Measurements from ENCODE around the gene HOXD8. TPM values are rescaled to one million over a fixed set of nuclear protein-coding genes. Genes with fewer than 3 reads are reported as not detected.

HOXD8 gene
- total RNA-seq, 1 donor from 2014 or later: not detected

GRCh38 chr2:176177580-176178037 lies 48.1 kb downstream of the HOXD8 start:
- H3K27me3 Mint-ChIP-seq: peaks cover 96% of the 10 kb centered on the region

GRCh38 chr2:176178038-176178756 lies 48.7 kb downstream of the HOXD8 start:
- peaks cover 96% of the 10 kb centered on the region for H3K27me3 Mint-ChIP-seq
- no peaks in the 10 kb centered on the region for H3K9me3 Mint-ChIP-seq (ENCODE audit: low read depth)
- H3K4me1 Mint-ChIP-seq (ENCODE audit: low read depth): peaks cover 8% of the 10 kb centered on the region
- no peaks in the 10 kb centered on the region for H3K36me3 Mint-ChIP-seq (ENCODE audit: insufficient read depth)
- no peak for TF ChIP-seq CTCF (IDR thresholded peaks at IDR 0.05; ENCODE audit: unreplicated experiment)
- no peak for DNase-seq (ENCODE audit: low spot score, unreplicated experiment)
- H3K4me3 Mint-ChIP-seq (ENCODE audit: low read depth): peak overlapping the region; percentile 73
- no peak overlapping the region for H3K27ac Mint-ChIP-seq

More at GRCh38 chr2:176177580-176178037, 48.1 kb downstream of the HOXD8 start:
- no peak overlapping the region for H3K27ac Mint-ChIP-seq
- H3K9me3 Mint-ChIP-seq (ENCODE audit: low read depth): no peaks in the 10 kb centered on the region
- H3K4me3 Mint-ChIP-seq (ENCODE audit: low read depth): peak overlapping the region; percentile 73
- TF ChIP-seq CTCF (IDR thresholded peaks at IDR 0.05; ENCODE audit: unreplicated experiment): no peak
- peaks cover 9% of the 10 kb centered on the region for H3K4me1 Mint-ChIP-seq (ENCODE audit: low read depth)
- H3K36me3 Mint-ChIP-seq (ENCODE audit: insufficient read depth): no peaks in the 10 kb centered on the region
- DNase-seq (ENCODE audit: low spot score, unreplicated experiment): no peak

DNA sequence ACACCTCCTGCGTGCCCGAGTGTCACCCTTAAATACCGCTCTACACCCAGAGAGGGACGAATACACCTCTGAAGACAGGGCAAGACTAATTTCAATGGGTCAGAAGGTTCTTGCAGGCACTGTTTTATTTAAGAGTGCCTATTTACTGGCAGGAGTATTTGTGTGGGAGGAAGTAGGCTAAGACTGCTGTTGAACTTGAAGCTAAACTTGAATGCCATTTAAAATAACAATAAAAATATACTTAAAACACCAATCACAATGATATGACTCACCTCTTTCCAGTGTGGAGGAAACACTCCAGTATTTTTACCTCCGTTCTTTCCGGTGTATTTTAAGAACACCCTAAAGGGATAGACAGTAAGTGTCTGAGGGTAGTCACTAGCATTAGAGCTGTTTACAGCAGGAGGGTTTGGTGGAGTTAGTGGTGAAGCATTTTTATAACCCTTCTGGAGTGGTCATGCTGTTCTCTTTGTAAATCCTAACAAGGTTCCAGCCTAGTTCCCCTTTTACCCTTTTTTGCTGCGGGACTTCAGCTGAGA lies 49.3 kb downstream of the HOXD8 start:
- no peak for TF ChIP-seq CTCF (IDR thresholded peaks at IDR 0.05; ENCODE audit: unreplicated experiment)
- no peak overlapping the region for H3K27ac Mint-ChIP-seq
- no peaks in the 10 kb centered on the region for H3K36me3 Mint-ChIP-seq (ENCODE audit: insufficient read depth)
- H3K4me1 Mint-ChIP-seq (ENCODE audit: low read depth): peaks cover 8% of the 10 kb centered on the region
- no peak for DNase-seq (ENCODE audit: low spot score, unreplicated experiment)
- peaks cover 96% of the 10 kb centered on the region for H3K27me3 Mint-ChIP-seq
- peak overlapping the region; percentile 7 for H3K4me3 Mint-ChIP-seq (ENCODE audit: low read depth)
- no peaks in the 10 kb centered on the region for H3K9me3 Mint-ChIP-seq (ENCODE audit: low read depth)

DNA sequence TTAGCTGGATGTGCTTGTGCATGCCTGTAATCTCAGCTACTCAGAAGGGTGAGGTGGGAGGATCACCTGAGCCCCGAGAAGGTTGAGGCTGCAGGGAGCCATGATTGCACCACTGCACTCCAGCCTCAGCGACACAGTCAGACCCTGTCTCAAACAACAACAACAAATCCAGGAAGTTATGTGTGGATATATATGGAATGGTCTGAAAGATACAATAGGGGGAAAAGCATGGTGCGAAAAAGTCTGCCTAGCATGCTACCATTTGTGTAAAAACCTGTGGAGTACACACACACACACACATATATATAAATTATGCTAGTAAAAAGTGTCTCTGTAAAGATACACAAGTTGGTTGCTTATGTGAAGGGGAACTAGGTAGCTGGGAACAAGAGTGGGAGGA lies 52.0 kb downstream of the HOXD8 start:
- H3K36me3 Mint-ChIP-seq (ENCODE audit: insufficient read depth): no peaks in the 10 kb centered on the region
- H3K9me3 Mint-ChIP-seq (ENCODE audit: low read depth): no peaks in the 10 kb centered on the region
- H3K4me1 Mint-ChIP-seq (ENCODE audit: low read depth): peaks cover 2% of the 10 kb centered on the region
- no peak overlapping the region for H3K4me3 Mint-ChIP-seq (ENCODE audit: low read depth)
- TF ChIP-seq CTCF (IDR thresholded peaks at IDR 0.05; ENCODE audit: unreplicated experiment): no peak
- DNase-seq (ENCODE audit: low spot score, unreplicated experiment): no peak
- H3K27ac Mint-ChIP-seq: no peak overlapping the region
- H3K27me3 Mint-ChIP-seq: peaks cover 92% of the 10 kb centered on the region

Small RNAs within 50 kb of the gene (microRNA-seq; reads per million reads assigned to microRNA genes)
- gene MIR10B (ENCODE audit: borderline number of aligned reads, unreplicated experiment): 21.5 reads per million, percentile 31 among the genes with 10 or more reads in this experiment

Other genes starting within 250 kb of the HOXD8 start
- 22.7 and 30.3 TPM in 2 replicates for gene LNPK, start 127.4 kb upstream of the HOXD8 start, total RNA-seq
- gene EVX2, start 45.7 kb upstream of the HOXD8 start, total RNA-seq: not detected in 2 replicates
- not detected in 2 replicates for gene HOXD13, start 37.0 kb upstream of the HOXD8 start, total RNA-seq
- not detected in 2 replicates for gene HOXD12, start 29.9 kb upstream of the HOXD8 start, total RNA-seq
- gene HOXD11, start 22.4 kb upstream of the HOXD8 start, total RNA-seq: not detected in 2 replicates
- not detected in 2 replicates for gene HOXD10, start 12.9 kb upstream of the HOXD8 start, total RNA-seq
- gene HOXD9, start 7.0 kb upstream of the HOXD8 start, total RNA-seq: not detected in 2 replicates
- gene HOXD4, start 21.8 kb downstream of the HOXD8 start, total RNA-seq: not detected in 2 replicates
- not detected in 2 replicates for gene HOXD3, start 27.6 kb downstream of the HOXD8 start, total RNA-seq
- gene HOXD1, start 59.0 kb downstream of the HOXD8 start, total RNA-seq: 0.16 TPM in 1 of 2 replicates, not detected in the other
- gene MTX2, start 139.7 kb downstream of the HOXD8 start, total RNA-seq: 30.9 and 33.4 TPM in 2 replicates

All from progenitor cell of endocrine pancreas (in vitro differentiated cells).